Germinal center (tissue), 1 donor: ENCODE results near the gene CRACDL.
A peak's percentile ranks its signal among the peaks of the same experiment; 100 is the strongest.

Source experiments
- DNase-seq: peaks from one replicate; pipeline ENCODE4 v3.0.0; 2012; ENCODE audit warnings: mixed read lengths, low spot score

CRACDL gene

GRCh38 chr2:98823196-98824170 is 112.5 kb downstream of the CRACDL start:
- DNase-seq, result no peak

DNA sequence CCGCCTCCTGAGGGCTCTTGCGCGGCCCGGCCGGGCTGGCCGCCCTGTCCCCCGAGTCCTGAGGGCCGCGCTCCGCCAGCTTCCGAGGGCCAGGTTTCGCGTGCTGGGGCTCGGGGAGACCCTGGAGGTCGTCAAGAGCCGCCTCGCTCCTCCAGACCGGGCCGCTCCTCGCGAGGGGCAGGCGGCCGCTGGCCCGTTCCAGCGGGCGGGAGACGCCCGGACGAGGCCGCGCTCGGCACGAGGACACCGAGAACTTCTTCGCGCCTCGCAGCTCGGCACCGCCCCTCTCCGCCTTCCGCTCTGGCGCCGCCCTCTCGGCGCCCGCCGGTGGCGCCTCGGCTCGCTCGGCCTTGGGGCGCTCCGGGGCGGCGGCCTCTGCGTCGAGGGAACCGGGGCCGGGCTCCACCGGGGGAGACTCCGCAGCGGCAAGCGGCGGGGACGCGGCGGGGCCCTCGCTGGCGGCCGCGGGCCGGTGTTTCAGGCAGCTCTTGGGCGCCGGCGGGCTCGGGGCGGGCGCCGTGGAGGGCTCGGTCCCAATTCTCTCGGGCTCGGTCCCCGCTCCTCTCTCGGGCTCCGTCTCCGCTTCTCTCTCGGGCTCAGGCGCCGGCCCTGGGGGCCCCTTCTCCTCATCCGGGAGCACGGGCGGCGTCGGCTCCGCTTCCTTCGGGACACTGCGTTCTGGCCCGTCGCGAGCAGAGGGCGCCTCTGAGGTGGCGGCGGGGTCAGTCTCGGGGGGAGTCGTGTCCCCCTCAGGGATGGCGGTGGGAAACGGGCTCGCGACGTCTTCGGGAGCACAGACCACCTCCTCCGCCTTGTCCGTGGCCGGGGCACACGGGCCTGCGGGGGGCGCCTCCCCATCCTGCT is 113.5 kb downstream of the CRACDL start:
- DNase-seq, result peak; percentile 66

DNA sequence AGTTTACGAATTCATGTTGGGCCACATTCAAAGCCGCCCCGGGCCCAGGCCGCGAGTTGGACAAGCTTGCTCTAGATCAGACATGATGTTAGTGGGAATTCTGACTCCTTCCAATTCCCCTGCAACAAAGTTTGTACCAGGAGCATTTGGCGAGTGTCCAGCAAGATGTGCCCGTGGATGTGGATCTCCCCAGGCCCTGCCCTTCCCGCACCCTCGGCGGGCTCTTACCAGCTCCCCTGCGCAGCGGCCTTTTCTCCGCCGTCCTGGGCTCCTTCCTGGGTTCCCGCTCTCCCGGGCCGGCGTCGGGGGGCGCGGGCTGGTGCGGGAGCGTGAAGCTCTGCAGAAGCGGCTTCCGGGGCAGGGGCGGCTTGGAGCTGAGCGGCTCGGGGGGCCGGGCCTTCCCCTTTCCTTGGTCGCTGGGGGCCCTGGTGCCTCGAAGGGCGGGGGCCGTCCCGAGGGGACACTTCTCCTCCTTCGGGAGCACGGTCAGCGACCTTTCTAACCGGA is 114.3 kb downstream of the CRACDL start:
- DNase-seq, result no peak

DNA sequence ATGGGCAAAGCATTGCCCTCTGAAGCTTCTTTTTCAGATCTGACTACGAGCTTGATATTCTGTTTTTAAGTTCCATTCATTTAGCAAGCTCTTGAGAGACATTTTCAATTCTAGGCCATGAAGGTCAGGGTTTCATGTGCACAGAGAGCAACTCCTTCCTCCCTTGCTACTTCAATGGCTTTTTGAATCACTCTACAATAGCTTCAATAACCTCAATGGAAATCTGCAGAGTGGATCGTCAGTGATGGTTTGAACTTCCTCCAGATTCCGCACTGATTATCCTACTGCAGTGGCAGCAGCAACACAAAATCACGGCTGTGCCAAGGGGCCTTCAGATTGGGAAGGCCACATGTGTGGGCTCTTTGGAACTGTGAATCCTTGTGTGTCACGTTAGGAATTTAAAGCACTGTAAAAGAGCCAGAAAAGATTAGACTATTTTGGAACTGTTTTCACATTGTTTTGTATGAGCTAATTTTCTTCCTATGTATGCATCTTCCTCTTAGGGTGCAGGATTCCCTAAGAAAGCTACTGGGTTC is 116.7 kb downstream of the CRACDL start:
- no peak for DNase-seq

DNA sequence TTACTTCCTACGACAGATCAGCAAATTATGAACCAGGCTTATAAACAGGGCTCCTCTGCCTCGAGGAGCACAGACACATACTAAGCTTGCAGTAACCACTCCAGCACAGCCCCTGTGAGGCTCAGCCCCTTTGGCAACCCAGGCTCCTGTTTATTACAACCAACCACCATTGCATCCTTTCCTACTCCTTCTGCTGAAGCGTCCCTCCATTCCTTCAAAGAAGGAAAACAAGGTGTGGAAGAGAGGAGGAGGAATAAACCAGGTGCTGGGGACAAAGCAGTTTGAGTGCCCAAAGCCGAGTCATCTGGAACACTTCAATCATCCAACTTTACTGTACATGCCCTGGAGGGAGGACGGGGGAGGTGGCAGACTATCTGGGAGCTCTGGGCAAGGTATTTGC is 117.9 kb downstream of the CRACDL start:
- DNase-seq, result no peak

- DNase-seq, result no peak
These were observed 119.7 kb downstream of the CRACDL start for GRCh38 chr2:98816281-98816680.

DNA sequence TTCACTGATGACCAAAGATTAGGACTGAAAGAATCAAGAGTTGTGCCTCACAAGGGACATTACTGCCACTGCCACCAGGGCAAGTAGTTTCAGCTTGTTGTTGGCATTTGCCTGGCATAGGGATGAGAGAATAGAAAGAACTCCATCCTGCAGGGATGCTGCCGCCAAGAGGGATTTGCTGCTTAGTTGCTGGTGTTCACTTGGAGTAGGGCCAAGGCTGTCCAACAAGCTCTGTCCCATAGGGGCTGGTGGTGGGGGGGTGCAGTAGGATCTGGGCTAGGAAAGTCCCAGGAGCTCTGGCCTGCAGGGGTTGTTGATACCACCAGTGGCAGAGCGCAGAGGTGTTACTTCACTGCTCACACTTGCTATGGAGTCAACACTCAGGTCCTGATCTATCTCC is 120.2 kb downstream of the CRACDL start:
- DNase-seq, result no peak

DNA sequence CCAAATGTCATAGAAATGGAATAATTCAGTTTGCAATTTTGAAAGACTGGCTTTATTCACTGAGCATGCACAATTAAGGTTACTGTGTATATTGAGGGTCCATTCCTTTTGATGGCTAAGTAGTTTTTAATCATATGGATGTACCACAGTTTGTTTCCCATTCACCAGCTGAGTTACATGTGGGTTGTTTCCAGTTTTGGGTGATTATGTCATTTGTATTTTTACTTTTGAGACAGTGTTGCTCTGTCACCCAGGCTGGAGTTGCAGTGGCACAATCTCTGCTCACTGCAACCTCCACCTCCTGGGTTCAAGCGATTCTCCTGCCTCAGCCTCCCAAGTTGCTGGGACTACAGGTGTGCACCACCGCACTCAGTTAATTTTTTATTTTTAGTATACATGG is 124.3 kb downstream of the CRACDL start:
- DNase-seq, result no peak

- DNase-seq, result no peak
These were observed 125.5 kb downstream of the CRACDL start for GRCh38 chr2:98810588-98810928.

- no peak for DNase-seq
These were observed 126.0 kb downstream of the CRACDL start for GRCh38 chr2:98809878-98810587.

DNA sequence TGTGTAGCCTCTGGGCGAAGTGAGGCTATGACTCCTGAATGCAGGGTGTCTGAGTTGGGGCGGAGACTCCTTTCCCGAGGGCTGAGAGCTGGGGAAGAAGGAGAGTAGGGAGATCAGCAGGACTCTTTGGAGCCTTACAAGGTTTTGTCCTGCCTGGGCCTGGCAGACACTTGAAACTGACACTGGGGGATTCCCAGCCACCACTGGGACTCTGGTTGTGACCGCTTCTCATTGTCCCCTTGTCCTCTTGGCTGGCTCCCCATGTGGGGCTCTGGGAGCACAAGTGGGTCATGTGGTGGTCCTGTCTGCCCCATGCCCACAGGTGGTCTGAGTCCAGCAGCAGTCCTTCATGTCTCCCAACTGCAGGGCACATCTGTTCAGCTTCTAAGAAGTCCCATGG is 126.9 kb downstream of the CRACDL start:
- no peak for DNase-seq

- no peak for DNase-seq
These were observed 127.5 kb downstream of the CRACDL start for GRCh38 chr2:98808546-98808945.

DNA sequence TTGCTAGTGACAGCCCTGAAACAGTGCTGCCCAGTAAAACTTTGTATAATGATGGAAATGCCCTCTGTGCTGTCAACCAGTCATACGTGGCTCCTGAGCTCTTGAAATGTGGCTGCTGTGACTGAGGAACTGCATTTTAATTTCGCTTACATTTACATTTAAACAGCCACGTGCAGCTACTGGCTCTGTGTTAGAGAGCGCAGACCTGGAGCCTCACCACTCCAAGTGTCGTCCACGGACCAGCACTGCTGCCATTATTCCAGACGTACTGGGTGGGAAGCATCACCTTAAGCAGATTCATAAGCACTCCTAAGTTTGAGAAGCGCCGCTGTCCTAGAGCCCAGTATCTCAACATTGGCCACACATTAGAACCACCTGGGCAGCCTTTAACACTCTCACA is 128.1 kb downstream of the CRACDL start:
- DNase-seq, result no peak

DNA sequence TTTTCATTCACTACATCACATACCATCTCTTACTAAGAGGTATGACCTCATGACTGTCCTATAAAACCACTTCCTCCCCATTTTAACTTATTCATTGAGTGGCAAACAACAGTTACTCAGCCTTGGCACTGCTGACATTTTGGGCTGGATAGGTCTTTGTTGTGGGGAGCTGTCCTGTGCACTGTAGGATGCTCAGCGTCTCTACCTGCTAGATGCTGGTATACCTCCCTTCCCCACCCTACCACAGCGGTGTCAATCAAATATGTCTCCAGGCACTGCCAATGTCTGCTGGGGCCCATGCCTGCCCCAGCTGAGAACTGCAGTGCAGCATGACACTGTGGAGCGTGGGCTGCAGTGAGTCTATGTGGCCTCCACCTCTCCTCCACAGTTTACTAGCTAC is 128.8 kb downstream of the CRACDL start:
- no peak for DNase-seq

DNA sequence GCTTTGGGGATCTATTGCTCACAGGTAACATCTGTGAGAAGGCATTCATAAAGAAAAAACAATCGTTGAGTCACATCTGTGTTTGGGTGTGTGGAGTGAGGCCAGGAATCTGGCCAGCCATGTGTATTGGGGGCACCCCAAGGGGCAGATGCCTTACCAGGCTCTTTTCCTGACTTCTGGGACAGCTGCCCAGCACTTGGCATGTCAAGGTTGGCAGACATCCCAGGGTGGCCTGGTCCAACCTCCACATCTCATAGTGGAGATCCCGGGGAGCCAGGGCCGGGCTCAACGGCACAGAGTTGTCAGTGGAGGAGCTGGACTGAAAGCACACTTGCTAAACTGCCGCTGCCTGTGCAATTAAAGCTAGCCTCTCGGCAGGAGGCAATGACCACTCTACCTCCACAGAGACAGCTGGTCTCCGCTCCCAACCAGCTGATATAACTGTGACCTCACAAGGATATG is 129.8 kb downstream of the CRACDL start:
- no peak for DNase-seq

DNA sequence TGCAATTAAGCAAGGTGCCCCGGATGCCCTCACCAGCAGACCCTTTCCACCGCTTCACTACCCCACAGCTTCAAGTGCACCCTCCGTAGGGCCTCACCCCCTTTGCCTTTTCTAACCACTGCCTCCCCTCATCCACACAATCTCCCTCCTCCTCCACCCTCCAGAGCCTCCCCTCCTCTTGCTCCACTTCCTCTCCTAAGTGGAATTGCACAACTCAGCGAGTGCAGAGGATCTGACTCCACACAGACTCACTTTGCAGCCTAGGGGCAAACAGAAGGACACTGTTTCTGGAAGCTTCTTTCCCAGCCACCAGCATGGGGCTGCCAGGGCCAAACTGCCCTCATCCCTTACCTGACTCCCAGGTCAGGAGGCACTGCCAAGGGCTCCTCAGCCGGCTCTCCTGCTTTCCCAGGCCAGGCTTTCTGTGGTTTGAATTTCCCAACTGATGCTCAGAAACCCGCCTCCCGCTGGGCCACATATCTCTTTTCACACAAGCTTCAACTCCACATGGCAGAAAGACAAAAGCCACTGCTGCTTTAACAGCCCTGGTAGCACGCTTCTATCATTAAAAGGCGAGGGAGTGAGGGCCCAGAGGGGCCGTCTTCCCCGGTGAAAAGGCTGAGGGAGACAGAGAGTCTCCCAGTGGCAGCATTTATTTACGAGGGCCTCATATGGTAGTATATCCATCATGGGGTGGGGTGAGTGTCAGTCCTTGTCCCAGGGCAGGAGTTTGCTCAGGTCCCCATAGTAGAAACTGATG is 130.4 kb downstream of the CRACDL start:
- no peak for DNase-seq

GRCh38 chr2:98804736-98805135 is 131.3 kb downstream of the CRACDL start:
- DNase-seq, result no peak

- DNase-seq, result no peak
These were observed 131.8 kb downstream of the CRACDL start for GRCh38 chr2:98804265-98804650.

DNA sequence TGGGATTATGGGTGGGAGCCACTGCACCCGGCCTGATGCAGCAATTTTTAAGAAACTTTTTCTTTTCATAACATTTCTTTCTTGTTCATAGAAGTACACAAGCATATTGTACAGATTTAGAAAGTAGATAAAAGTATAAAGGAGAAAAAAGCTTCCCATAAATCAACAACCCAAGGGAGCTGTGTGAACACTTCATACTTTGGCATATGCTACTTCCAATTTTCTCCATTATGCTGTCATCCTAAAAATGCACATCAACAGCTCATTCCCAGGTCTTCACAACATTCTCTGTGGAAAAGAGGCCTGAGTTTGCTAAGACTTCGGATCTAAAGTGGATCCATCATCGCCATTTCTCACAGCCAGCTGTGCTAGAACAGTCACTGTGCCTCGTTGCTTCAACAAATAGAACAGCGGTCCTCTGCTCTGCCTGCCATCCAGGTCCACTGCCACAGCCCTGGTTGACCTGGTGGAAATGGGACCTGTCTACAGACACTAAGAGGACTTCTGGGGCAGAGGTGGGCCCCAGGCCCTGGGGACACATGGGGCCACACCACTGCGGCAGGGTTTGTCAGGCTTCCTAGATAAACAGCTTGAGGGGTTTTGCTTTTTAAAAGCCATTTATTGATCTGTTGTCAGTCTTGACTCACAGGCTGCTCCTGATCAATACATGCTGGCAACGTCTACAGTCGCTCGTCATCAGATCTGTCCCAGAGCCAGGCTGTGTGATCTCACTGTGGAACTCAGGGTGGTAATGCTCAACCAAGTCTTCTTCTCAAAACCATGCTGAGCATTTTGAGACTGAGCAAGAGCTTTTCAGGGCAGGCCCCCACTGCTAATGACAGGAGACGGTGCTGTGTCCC is 132.4 kb downstream of the CRACDL start:
- DNase-seq, result no peak

DNA sequence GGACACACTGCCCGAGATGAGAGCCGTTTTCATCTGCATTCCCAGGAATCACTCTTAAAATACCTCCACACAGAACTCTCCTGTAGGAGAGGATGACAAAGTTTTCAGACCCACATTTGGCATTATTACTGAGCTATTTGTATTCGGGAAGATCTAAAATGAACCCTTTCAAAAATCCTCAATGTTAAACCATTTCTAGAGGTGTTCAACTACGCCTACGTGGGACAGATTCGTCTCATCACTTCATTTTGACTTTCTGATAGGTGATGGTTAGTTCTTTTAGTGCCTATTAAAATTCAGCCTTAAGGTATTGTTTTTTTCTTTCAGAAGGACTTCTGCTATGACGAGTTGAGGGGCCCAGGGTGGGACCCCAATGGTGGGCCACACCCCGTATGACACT is 133.7 kb downstream of the CRACDL start:
- no peak for DNase-seq
